ENCODE data around the gene KCTD1. TPM values are rescaled to one million over a fixed set of nuclear protein-coding genes. Genes with fewer than 3 reads are reported as not detected.

KCTD1 gene
- total and polyA plus RNA-seq, 8 donors = 4.3 to 16.8 (median 8.1) TPM

- DNase-seq (no peak), FAIRE-seq (no peak), ATAC-seq (peak in 1 of 4 donors; percentile 42)
- Histone ChIP-seq H3K36me3 (no peaks in the 10 kb centered on the region), H3K27ac (no peak overlapping the region), H3K27me3 (no peaks in the 10 kb centered on the region), H3K9me3 (no peaks in the 10 kb centered on the region), H3K4me3 (no peak overlapping the region), H3K4me1 (no peaks in the 10 kb centered on the region)
- WGBS, 2 donors = 61 to 69% methylated on average over 2 of the region's 2 CpGs
- intact Hi-C loops (cut with DNase I) = no loop called here
- TF ChIP-seq CTCF (IDR thresholded peaks at IDR 0.05) = no peak
Observed at GRCh38 chr18:26516964-26517363, 31.4 kb downstream of the KCTD1 start.

- Histone ChIP-seq H3K4me3 (no peak overlapping the region), H3K27me3 (no peaks in the 10 kb centered on the region), H3K36me3 (no peaks in the 10 kb centered on the region), H3K27ac (no peak overlapping the region), H3K4me1 (peaks cover 0 to 5% (median 3%) of the 10 kb centered on the region in 3 donors), H3K9me3 (no peaks in the 10 kb centered on the region)
- ATAC-seq (no peak), FAIRE-seq (no peak), DNase-seq (no peak)
- 93 to 96% methylated on average over 9 of the region's 9 CpGs for WGBS, 2 donors
- intact Hi-C loops (cut with DNase I) = no loop called here
- TF ChIP-seq CTCF (IDR thresholded peaks at IDR 0.05) = no peak
Observed at GRCh38 chr18:26515643-26516487, 32.5 kb downstream of the KCTD1 start.

- no peak overlapping the region for H3K4me3 ChIP-seq
- no peak for DNase-seq
- no peaks in the 10 kb centered on the region for H3K36me3 ChIP-seq
- no peak for FAIRE-seq
- H3K27me3 ChIP-seq = no peaks in the 10 kb centered on the region
- peak overlapping the region in 3 of 4 donors; percentile 16 to 50 (median 35) for H3K27ac ChIP-seq
- H3K9me3 ChIP-seq = no peaks in the 10 kb centered on the region
- no peak for TF ChIP-seq CTCF (IDR thresholded peaks at IDR 0.05)
- intact Hi-C loops (cut with DNase I) = no loop called here
- 61 to 69% methylated on average over 10 of the region's 10 CpGs for WGBS, 2 donors
- peaks cover 0 to 9% (median 8%) of the 10 kb centered on the region in 3 donors for H3K4me1 ChIP-seq
- peak; percentile 29 to 77 (median 62) for ATAC-seq
Observed at GRCh38 chr18:26511339-26512071, 36.8 kb downstream of the KCTD1 start.

- no peak overlapping the region for H3K4me3 ChIP-seq
- peaks cover 0 to 9% (median 8%) of the 10 kb centered on the region in 3 donors for H3K4me1 ChIP-seq
- no peaks in the 10 kb centered on the region for H3K36me3 ChIP-seq
- WGBS, 2 donors = 71 to 75% methylated on average over 3 of the region's 3 CpGs
- H3K27me3 ChIP-seq = no peaks in the 10 kb centered on the region
- H3K9me3 ChIP-seq = no peaks in the 10 kb centered on the region
- ATAC-seq (peak in 1 of 4 donors; percentile 23), FAIRE-seq (no peak), DNase-seq (no peak)
- no peak for TF ChIP-seq CTCF (IDR thresholded peaks at IDR 0.05)
- intact Hi-C loops (cut with DNase I) = no loop called here
- H3K27ac ChIP-seq = no peak overlapping the region
Observed at GRCh38 chr18:26510337-26510736, 38.0 kb downstream of the KCTD1 start.

All from pancreas (tissue), 10 donors.